Activated T-cell treated with anti-CD3 and anti-CD28 coated beads, Interleukin-2, amount 50 U/mL, for 48 hours (primary cell): Measurements from ENCODE around the gene CD226.
A peak's percentile ranks its signal among the peaks of the same experiment; 100 is the strongest.
"Not testable (repeated sequence)": the region's sequence is repeated elsewhere in the genome, so short reads cannot be mapped to it uniquely, and the experiment has no call there.

Experiments
- DNase-seq, 2 experiments: peaks; one replicate each; pipeline ENCODE4 v3.0.0-alpha.2; 2020

Gene CD226

GRCh38 chr18:69899154-69899923 is 48.3 kb downstream of the CD226 start:
- DNase-seq = not testable (repeated sequence)

GRCh38 chr18:69898241-69898861 is 49.3 kb downstream of the CD226 start:
- DNase-seq = peak; percentile 58 to 62

- DNase-seq = no peak
Measured at GRCh38 chr18:69897397-69898108, 50.1 kb downstream of the CD226 start.

DNA sequence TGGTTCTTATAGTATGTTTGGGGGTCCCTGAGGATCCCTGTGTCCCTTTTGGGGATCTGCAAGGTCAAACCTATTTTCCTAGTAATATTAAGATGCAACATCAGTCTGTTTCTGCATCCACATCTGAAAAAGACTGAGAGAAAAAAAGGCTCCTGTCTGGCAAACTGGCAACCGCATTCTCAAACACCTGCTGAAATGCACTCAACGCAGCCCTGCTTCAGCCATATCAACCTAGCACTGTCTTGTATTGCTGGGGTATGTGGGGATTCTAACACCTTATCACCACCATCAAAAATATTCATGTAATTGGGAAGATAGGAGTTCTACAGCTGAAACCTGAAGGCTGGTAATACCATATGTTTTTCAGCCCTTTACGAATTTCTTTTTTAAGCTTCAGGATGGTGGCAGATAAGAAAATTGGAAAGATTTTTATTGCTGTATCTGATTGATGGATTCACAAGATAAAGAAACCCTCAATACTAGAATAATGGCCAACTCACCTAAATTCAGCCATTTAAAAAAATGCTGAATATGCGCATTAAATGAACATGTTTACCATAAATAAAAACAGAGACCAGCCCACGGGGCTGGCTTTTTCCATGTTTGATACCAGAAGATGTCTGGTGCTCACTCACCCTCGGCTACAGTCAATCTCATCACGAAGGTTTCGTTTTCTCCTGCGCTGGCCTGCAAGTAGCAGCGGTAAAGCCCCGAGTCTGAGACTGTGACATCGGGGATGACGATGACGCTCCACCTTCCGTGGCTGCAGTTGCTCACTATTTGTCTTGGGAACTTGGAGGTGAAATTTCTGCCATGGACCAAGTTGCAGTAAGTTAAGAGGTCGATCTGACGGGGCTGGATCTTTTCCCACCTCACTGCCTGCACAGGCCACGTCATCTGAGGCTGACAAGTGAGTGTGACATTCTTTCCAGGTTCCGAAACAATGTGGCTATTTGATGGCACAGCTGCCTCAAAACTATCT is 52.3 kb downstream of the CD226 start:
- no peak for DNase-seq

GRCh38 chr18:69894467-69894866 is 53.2 kb downstream of the CD226 start:
- no peak for DNase-seq

DNA sequence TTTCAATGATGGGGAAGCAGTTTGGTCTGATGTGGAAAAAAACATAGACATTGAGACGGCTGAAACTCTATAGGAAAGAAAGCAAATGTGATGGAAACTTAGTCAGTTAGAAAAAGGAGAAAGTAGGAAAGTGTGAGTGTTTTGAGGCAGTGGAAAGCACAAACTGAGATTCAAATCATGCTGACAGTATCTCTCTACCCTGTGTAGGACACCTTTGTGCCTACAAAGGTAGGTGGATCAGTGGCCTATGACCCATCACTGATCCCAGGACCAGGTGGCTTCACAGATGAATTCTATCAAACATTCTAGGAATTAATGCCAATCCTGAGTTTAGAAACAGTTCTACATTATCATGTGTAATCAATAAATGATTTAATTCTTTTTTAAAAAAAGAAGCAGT is 57.1 kb downstream of the CD226 start:
- DNase-seq = no peak

DNA sequence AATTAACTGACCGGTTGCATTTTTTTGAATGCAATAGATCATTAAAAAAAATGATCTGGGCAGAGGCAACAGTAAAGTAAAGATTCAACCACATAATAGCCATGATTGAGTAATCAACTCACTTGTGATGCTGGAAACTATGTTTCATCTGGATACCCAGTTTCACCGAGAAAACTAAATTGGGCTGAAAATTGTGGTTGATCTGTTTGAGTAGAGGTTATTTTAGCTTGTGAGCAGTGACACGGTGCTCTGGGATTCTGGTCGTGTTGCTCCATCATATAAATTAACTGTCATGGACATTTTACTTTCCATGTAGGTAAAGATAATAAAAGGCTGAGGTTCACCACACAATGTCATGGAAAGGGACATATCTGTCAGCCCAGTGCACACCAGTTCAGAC is 58.7 kb downstream of the CD226 start:
- DNase-seq = no peak

DNA sequence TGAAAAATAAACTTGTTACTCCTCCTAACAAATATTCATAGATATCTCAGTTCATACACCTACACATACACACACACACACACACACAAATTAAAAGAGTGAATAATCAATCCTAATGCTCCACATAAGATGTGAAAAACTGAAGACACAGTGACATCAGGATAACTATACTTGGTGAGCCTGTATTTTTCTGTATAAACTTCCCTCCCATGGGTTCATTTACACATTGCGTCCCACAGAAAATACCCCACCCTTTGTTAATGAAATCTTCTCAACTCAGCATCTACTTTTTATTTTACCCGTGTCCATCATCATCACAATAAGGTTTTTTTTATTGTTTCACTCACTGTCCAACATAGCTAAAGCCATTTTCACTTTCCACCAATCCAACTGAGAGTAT is 60.4 kb downstream of the CD226 start:
- no peak for DNase-seq

GRCh38 chr18:69885841-69886531 is 61.7 kb downstream of the CD226 start:
- peak; percentile 69 to 72 for DNase-seq

DNA sequence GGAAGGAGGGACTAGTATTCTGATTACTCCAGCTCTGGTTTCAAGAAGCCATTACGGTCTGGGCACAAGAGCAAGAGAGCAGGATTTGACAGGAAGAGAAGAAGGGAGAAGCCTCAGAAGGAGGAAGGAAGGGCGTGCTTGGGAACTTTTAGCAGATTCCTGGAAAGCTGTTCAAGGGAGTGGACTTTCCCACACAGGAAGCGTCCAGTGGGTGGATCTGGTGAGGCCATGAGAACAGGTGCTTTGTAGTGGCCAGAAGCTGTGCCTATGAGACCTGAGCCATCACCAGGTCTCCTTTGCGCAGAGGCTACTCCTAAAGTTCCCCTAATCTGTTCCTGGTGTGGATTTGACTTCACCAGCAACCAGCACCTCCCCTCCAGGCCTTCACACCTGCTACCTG is 62.3 kb downstream of the CD226 start:
- no peak for DNase-seq

- DNase-seq = no peak
Measured at GRCh38 chr18:69883781-69884180, 63.9 kb downstream of the CD226 start.

GRCh38 chr18:69882965-69883668 is 64.6 kb downstream of the CD226 start:
- no peak for DNase-seq

DNA sequence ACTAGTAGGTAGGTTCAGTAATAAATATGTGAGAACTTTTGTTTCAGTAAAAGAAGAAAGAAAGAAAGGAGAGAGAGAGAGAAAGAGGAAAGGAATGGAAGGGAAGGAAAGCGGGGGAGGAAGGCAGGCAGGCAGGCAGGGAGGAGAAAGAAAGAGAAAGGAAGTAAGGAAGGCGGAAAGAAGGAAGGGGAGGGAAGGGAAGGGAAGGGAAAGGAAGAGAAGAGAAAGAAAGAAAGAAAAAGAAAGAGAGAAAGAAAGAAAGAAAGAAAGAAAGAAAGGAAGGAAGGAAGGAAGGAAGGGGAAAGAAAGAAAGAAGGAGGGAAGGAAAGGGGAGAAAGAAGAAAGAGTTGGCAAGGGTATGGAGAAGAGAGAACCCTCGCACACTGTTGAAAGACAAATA is 67.6 kb downstream of the CD226 start:
- DNase-seq = no peak

- not testable (repeated sequence) for DNase-seq
Measured at GRCh38 chr18:69879051-69879450, 68.6 kb downstream of the CD226 start.

DNA sequence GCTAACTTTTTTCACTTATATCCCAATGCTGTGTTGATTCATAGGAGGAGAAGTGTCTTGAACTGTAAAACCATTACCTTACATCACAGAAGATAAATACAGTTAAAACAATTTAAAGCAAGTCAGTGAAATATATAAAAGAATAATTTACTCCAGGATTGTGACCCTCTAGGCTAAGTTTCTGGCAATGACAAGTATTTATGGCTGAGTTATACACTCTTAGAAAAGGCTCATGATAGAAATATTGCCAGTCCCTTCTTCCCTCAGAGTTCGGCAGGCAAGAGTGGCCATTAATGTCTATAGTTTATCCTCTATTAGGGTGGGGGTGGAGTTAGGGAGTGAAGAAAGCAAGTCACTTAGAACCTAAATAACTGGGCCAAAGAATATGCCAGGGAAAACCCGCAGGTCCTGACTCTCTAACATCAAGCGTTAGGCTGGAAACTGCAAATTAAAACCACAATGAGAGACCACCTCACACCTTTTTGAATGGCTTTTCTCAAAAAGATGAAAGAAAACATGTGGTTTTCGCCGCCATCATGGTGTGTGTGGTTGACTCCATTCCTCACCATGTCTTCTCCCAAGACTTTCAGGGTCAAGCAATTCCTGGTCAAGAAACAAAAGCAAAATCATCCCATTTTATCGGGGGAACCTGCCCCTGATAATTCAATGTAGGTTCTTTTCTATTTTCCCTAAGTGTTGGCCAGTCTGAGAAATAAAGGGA is 69.3 kb downstream of the CD226 start:
- no peak for DNase-seq

DNA sequence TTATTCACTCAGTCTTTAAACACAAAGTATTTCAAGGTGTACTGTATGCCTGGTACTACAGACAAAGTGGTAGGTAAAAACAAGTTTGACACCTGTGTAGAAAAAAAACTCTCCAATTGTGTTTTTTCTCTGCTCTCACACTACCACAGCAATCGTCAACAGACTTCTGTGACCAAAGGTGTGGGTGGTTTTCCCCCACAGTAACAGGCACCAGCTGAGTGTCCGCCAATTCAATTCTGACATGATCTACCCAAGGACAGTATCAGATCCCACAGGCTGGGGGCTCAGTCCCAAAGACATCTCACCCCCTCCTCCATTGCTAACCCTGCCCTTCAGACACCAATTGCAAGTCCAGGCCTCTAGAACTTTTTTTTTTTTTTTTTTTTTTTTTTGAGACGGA is 71.2 kb downstream of the CD226 start:
- no peak for DNase-seq

GRCh38 chr18:69874058-69874457 is 73.6 kb downstream of the CD226 start:
- no peak for DNase-seq

- DNase-seq = no peak
Measured at GRCh38 chr18:69872661-69873060, 75.0 kb downstream of the CD226 start.

- no peak for DNase-seq
Measured at GRCh38 chr18:69871363-69871762, 76.3 kb downstream of the CD226 start.

DNA sequence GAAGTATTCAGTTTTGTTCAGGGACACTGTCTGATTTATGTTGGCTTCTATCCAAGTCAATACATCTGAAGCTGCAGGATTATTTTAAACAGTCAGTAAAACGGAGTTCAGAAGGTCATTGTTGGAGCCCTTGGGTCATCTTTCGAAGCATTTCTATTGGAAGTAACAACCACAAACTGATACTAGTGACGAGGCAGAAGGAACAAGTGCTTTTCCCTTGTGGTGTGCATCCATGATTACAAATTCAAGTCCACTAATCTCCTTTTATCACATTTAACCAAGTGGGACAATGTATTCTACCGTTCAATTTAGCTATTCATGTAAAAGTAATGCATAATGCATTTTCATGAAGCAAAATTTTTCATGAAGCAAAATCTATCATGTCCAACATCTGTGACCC is 76.9 kb downstream of the CD226 start:
- DNase-seq = no peak

- DNase-seq = no peak
Measured at GRCh38 chr18:69866212-69866611, 81.5 kb downstream of the CD226 start.
